ENCODE results near the gene FTO.

DNA sequence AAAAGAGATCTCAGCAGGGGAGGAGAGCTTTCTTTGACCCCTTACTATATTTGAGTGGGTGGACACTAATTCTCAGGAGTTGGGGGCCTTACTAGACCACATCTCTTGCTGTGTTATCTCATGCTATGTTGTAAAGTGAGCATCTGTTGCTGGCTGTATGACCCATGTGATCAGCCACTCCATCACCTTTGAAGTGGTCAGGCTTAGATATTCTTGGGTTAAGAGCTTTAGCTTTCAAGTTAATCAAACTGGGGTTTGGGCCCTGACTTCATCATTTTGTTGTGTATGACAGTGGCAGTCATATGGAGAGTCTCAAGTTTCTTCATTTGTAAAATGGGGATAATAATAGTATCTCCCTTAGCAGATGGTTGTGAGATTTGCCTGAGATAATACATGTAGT, 201.1 kb downstream of the FTO start:
- TF ChIP-seq, protein P1, sequence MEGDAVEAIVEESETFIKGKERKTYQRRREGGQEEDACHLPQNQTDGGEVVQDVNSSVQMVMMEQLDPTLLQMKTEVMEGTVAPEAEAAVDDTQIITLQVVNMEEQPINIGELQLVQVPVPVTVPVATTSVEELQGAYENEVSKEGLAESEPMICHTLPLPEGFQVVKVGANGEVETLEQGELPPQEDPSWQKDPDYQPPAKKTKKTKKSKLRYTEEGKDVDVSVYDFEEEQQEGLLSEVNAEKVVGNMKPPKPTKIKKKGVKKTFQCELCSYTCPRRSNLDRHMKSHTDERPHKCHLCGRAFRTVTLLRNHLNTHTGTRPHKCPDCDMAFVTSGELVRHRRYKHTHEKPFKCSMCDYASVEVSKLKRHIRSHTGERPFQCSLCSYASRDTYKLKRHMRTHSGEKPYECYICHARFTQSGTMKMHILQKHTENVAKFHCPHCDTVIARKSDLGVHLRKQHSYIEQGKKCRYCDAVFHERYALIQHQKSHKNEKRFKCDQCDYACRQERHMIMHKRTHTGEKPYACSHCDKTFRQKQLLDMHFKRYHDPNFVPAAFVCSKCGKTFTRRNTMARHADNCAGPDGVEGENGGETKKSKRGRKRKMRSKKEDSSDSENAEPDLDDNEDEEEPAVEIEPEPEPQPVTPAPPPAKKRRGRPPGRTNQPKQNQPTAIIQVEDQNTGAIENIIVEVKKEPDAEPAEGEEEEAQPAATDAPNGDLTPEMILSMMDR (IDR thresholded peaks at IDR 0.05), result no peak
- no peak for TF ChIP-seq POLR2A (IDR thresholded peaks at IDR 0.05)

Measured in testis (tissue), 2 donors.